K562 (cell line): ENCODE measurements around the gene CCR6. TPM values are rescaled to one million over a fixed set of nuclear protein-coding genes. Genes with fewer than 3 reads are reported as not detected.

Experiments used
- ATAC-seq: fragments of 200-7000 bp; cut with Tn5 transposase; 3 replicates; pipeline ENCODE4 v1.9.1; 2020; ENCODE audit warnings: moderate library complexity
- BruUV-seq: library from RNA; stranded (reverse); fragments of 400-500 nt; replicated peaks from 2 replicates; lab custom pipeline; 2021; lab: Mats Ljungman, UMichigan
- CTCF ChIA-PET: fragments of 300-600 bp; formaldehyde crosslinking; extraction: SDS; loops from one replicate; lab custom pipeline; 2021; ENCODE audit warnings: low intra/inter-chr PET ratio; lab: Yijun Ruan, JAX
- POLR2A ChIA-PET: fragments of 300-600, 350-650 bp; sonication (Branson Sonifier 250); formaldehyde crosslinking; extraction: SDS; loops from one replicate; lab custom pipeline; 2021; ENCODE audit warnings: antibody characterized with exemption, inconsistent platforms; lab: Yijun Ruan, JAX
- DNase-seq, 4 experiments: peaks; one replicate each; pipeline versions ENCODE4 v3.0.0 to v3.0.0-alpha.2; 2011 to 2018; ENCODE audit warnings: low spot score in 3 of 4, mixed read lengths in 3 of 4; ENCODE audit errors: extremely low read depth in 1 of 4
- FAIRE-seq: peaks from 2 replicates; lab custom pipeline; 2011; peaks lifted over from hg19 to GRCh38; lab: Jason Lieb, UNC
- H2AFZ ChIP-seq: 2 replicates; pipeline ENCODE4 v1.6.0; 2011; ENCODE audit warnings: low read depth, low read length, control low read depth, inconsistent platforms
- H3K27ac ChIP-seq: fragments of 200-600 bp; 3 replicates; pipeline ENCODE4 v1.8.0; 2011; ENCODE audit warnings: low read depth, mild to moderate bottlenecking, control low read depth, inconsistent platforms, low read length, moderate library complexity, mixed read lengths; ENCODE audit errors: extremely low read depth
- H3K27me3 ChIP-seq, 2 experiments: fragments of 300-600 bp in 1 of 2; 2 replicates in 1 of 2; 3 replicates in 1 of 2; pipeline versions ENCODE4 v1.6.0 to v1.8.0; 2011; ENCODE audit warnings: inconsistent platforms in 2 of 2, low read length in 2 of 2, mild to moderate bottlenecking in 1 of 2, mixed read lengths in 1 of 2, moderate library complexity in 1 of 2; ENCODE audit not compliant: control insufficient read depth in 2 of 2, insufficient read depth in 2 of 2
- H3K36me3 ChIP-seq: fragments of 300-600 bp; 3 replicates; pipeline ENCODE4 v1.8.0; 2011; ENCODE audit warnings: mild to moderate bottlenecking, low read length, inconsistent platforms; ENCODE audit not compliant: control insufficient read depth, insufficient read depth
- H3K4me1 ChIP-seq, 2 experiments: fragments of 200-600 bp in 1 of 2; replicated peaks in 1 of 2; 2 replicates in 1 of 2; 3 replicates in 1 of 2; pipeline versions ENCODE4 v1.5.1 to v1.8.0; 2011; ENCODE audit warnings: inconsistent platforms in 2 of 2, low read length in 2 of 2, mild to moderate bottlenecking in 1 of 2, mixed read lengths in 1 of 2, moderate library complexity in 1 of 2; ENCODE audit not compliant: control insufficient read depth in 2 of 2, insufficient read depth in 2 of 2
- H3K4me2 ChIP-seq: 2 replicates; pipeline ENCODE4 v1.6.1; 2011; ENCODE audit warnings: low read length, control low read depth, inconsistent platforms, mixed read lengths; ENCODE audit not compliant: insufficient read depth
- H3K4me3 ChIP-seq: fragments of 200-600 bp; sonication (generic), shearing (Covaris generic); 2 replicates; pipeline ENCODE4 v1.5.1; 2016; ENCODE audit warnings: control low read depth, inconsistent platforms
- H3K79me2 ChIP-seq: fragments of 200-600 bp; 3 replicates; pipeline ENCODE4 v1.8.0; 2011; ENCODE audit warnings: low read length, inconsistent platforms; ENCODE audit not compliant: control insufficient read depth, insufficient read depth
- H3K9ac ChIP-seq, 2 experiments: 2 replicates each; pipeline versions ENCODE4 v1.6.0 to v1.6.1; 2011; ENCODE audit warnings: low read depth in 2 of 2, low read length in 2 of 2, control low read depth in 1 of 2, inconsistent platforms in 1 of 2, mild to moderate bottlenecking in 1 of 2, mixed read lengths in 1 of 2; ENCODE audit not compliant: insufficient read depth in 1 of 2
- H3K9me1 ChIP-seq: one replicate; pipeline ENCODE4 v1.6.0; 2011; ENCODE audit warnings: inconsistent platforms, mild to moderate bottlenecking, low read length, moderate library complexity; ENCODE audit not compliant: control insufficient read depth, insufficient read depth
- H3K9me3 ChIP-seq: replicated peaks from 2 replicates; pipeline ENCODE4 v1.5.1; 2011; ENCODE audit warnings: low read depth, low read length, inconsistent platforms; ENCODE audit not compliant: control insufficient read depth, insufficient read depth
- H4K20me1 ChIP-seq: replicated peaks from 2 replicates; pipeline ENCODE4 v1.6.1; 2011; ENCODE audit warnings: low read length, inconsistent platforms, mixed read lengths; ENCODE audit not compliant: control insufficient read depth, insufficient read depth
- ASH1L ChIP-seq: fragments of 450-650 bp; IDR thresholded peaks from 2 replicates; pipeline ENCODE4 v1.6.1; 2018; ENCODE audit warnings: borderline replicate concordance, mild to moderate bottlenecking, low read depth; ENCODE audit not compliant: partially characterized antibody
- BRD9 ChIP-seq: fragments of 450-650 bp; IDR thresholded peaks from 2 replicates; pipeline ENCODE4 v1.6.1; 2018; ENCODE audit warnings: low read depth; ENCODE audit not compliant: partially characterized antibody
- CTBP1 ChIP-seq: fragments of 450-650 bp; IDR thresholded peaks from 2 replicates; pipeline ENCODE4 v1.6.1; 2016; ENCODE audit warnings: borderline replicate concordance
- HSF4 ChIP-seq: fragments of 250-450 bp; sonication (Bioruptor Pico); IDR thresholded peaks from 2 replicates; pipeline ENCODE4 v2.1.2; 2022; ENCODE audit warnings: mild to moderate bottlenecking, moderate library complexity, borderline replicate concordance
- SAP30 ChIP-seq: fragments of 200-600 bp; sonication (generic); IDR thresholded peaks from 2 replicates; pipeline ENCODE4 v1.6.1; 2012; ENCODE audit warnings: borderline replicate concordance, low read depth, mild to moderate bottlenecking, moderate library complexity, low read length, control low read depth, inconsistent platforms; ENCODE audit not compliant: insufficient read depth, poor library complexity, severe bottlenecking
- ZNF445 ChIP-seq: fragments of 250-450 bp; sonication (Bioruptor Pico); IDR thresholded peaks from 2 replicates; pipeline ENCODE4 v1.4.0; 2020; ENCODE audit warnings: low read depth, mild to moderate bottlenecking, moderate library complexity
- WGBS: fragments of 100-300 bp; shearing (Covaris generic); methylation state at CpG from one replicate; pipeline ENCODE4 v1.1.6; 2016; ENCODE audit warnings: low coverage, mixed read lengths; ENCODE audit not compliant: insufficient coverage; ENCODE audit errors: missing lambda C conversion rate; 5-methylcytosine and 5-hydroxymethylcytosine counted together
- in situ Hi-C: fragments of 300-500 bp; cut with MboI; formaldehyde crosslinking; loops from 4 replicates; pipeline ENCODE4 v1.15.0; 2018; ENCODE audit warnings: inconsistent platforms, mixed read lengths
- intact Hi-C: fragments of 100-400 bp; cut with micrococcal nuclease; formaldehyde crosslinking; loops from 2 replicates; pipeline ENCODE4 v1.14.2; 2022
- polyA plus RNA-seq, 8 experiments: library from polyadenylated mRNA; depleted of rRNA in 4 of 8; stranded (reverse) in 5 of 8; unstranded in 3 of 8; fragments of >200 nt; fragmentation: Nextera tagmentation in 2 of 8; fragmentation: Illumina TruSeq in 1 of 8; extraction: Ambion mirVana in 2 of 8; extraction: Trizol in 1 of 8; gene quantifications; 2 replicates each; pipeline versions ENCODE4 v1.2.1 to v1.2.3, GENCODE V29; 2011 to 2014; ENCODE audit warnings: inconsistent platforms in 1 of 8, missing spikeins in 1 of 8
- total RNA-seq, 7 experiments: library from RNA; depleted of rRNA in 6 of 7; stranded (reverse); fragments of >200 nt in 6 of 7; fragmentation: Illumina TruSeq in 2 of 7; extraction: Trizol in 2 of 7; gene quantifications; 2 replicates each; pipeline versions ENCODE4 v1.2.1 to v1.2.3, GENCODE V29; 2011 to 2021; ENCODE audit warnings: low replicate concordance in 1 of 7
- TF ChIP-seq, protein P1 (sequence below): fragments of 450-650 bp; formaldehyde crosslinking; IDR thresholded peaks from 2 replicates; pipeline ENCODE4 v1.4.0; 2020; ENCODE audit warnings: mild to moderate bottlenecking, moderate library complexity
- TF ChIP-seq, protein P2 (sequence below): fragments of 450-650 bp; IDR thresholded peaks from 2 replicates; pipeline ENCODE4 v1.6.1; 2016; ENCODE audit warnings: mild to moderate bottlenecking, moderate library complexity

Gene CCR6
- total and polyA plus RNA-seq, 9 of the 15 experiments (the other 6 are each of a cell fraction or from before 2014, with no cell fraction given): not detected

DNA sequence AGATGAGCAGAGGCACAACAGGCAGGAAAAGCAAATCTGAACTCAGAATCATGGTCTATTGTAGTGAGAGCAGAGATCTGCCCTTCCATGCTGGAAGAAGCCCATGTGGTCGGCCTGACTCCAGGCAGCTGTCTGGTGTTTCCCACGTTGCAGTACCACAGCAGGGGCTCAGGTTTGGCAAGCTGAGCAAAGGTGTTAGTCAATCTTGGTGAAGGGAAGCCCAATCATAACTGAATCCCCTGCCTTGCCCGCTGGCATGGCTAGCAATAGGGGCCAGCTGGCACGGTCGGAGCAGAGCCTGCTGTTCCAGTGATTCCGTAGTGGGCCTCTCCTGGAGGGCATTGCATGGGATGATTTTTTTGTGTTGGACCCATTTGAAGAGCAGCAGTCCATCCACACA lies 17.8 kb upstream of the CCR6 start (continued):
- no peak for TF ChIP-seq SAP30

DNA sequence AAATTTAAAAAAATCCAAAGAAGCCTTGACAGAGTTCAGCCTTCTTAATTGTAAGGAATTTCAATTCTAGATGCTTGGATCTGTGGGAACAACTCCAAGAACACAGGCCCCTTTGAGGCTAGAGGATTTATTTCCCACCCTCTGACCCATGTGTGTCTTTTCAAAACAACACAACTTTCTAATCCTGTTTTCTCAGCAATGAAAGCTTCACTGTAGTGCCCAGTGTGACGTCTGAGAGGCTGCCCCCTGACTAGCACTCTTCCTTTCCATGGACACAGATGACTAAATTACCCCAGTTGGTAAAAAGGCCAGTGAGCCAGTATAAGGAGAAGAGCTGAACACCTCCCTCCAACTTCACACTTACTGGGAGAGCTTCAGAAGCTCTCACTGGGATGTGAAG lies 16.5 kb upstream of the CCR6 start:
- Histone ChIP-seq H3K9me1 (no peaks in the 10 kb centered on the region), H3K4me2 (no peak overlapping the region), H4K20me1 (no peaks in the 10 kb centered on the region; the same call in 1 of the 2 replicates), H3K36me3 (no peaks in the 10 kb centered on the region), H3K79me2 (no peaks in the 10 kb centered on the region), H3K4me3 (no peak overlapping the region), H3K27ac (no peak overlapping the region), H3K27me3 (peaks cover 22 to 47% of the 10 kb centered on the region in 2 experiments), H2AFZ (no peak overlapping the region), H3K9ac (no peak overlapping the region), H3K4me1 (no peaks in the 10 kb centered on the region), H3K9me3 (no peaks in the 10 kb centered on the region)
- BruUV-seq: no TSS peak
- FAIRE-seq (no peak), DNase-seq (no peak), ATAC-seq (no peak)
- intact Hi-C loops: no loop called here
- CTCF ChIA-PET: no interaction called here
- POLR2A ChIA-PET: no interaction called here
- WGBS: 0% methylated on average over 1 of the region's 1 CpG
- in situ Hi-C loops: no loop called here
- TF ChIP-seq HSF4 (CRISPR knock-in tag): no peak
- TF ChIP-seq ASH1L: no peak
- TF ChIP-seq, protein P1, sequence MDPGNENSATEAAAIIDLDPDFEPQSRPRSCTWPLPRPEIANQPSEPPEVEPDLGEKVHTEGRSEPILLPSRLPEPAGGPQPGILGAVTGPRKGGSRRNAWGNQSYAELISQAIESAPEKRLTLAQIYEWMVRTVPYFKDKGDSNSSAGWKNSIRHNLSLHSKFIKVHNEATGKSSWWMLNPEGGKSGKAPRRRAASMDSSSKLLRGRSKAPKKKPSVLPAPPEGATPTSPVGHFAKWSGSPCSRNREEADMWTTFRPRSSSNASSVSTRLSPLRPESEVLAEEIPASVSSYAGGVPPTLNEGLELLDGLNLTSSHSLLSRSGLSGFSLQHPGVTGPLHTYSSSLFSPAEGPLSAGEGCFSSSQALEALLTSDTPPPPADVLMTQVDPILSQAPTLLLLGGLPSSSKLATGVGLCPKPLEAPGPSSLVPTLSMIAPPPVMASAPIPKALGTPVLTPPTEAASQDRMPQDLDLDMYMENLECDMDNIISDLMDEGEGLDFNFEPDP: no peak
- TF ChIP-seq BRD9: no peak
- TF ChIP-seq CTBP1: no peak
- no peak for TF ChIP-seq ZNF445 (CRISPR knock-in tag)
- TF ChIP-seq, protein P2, sequence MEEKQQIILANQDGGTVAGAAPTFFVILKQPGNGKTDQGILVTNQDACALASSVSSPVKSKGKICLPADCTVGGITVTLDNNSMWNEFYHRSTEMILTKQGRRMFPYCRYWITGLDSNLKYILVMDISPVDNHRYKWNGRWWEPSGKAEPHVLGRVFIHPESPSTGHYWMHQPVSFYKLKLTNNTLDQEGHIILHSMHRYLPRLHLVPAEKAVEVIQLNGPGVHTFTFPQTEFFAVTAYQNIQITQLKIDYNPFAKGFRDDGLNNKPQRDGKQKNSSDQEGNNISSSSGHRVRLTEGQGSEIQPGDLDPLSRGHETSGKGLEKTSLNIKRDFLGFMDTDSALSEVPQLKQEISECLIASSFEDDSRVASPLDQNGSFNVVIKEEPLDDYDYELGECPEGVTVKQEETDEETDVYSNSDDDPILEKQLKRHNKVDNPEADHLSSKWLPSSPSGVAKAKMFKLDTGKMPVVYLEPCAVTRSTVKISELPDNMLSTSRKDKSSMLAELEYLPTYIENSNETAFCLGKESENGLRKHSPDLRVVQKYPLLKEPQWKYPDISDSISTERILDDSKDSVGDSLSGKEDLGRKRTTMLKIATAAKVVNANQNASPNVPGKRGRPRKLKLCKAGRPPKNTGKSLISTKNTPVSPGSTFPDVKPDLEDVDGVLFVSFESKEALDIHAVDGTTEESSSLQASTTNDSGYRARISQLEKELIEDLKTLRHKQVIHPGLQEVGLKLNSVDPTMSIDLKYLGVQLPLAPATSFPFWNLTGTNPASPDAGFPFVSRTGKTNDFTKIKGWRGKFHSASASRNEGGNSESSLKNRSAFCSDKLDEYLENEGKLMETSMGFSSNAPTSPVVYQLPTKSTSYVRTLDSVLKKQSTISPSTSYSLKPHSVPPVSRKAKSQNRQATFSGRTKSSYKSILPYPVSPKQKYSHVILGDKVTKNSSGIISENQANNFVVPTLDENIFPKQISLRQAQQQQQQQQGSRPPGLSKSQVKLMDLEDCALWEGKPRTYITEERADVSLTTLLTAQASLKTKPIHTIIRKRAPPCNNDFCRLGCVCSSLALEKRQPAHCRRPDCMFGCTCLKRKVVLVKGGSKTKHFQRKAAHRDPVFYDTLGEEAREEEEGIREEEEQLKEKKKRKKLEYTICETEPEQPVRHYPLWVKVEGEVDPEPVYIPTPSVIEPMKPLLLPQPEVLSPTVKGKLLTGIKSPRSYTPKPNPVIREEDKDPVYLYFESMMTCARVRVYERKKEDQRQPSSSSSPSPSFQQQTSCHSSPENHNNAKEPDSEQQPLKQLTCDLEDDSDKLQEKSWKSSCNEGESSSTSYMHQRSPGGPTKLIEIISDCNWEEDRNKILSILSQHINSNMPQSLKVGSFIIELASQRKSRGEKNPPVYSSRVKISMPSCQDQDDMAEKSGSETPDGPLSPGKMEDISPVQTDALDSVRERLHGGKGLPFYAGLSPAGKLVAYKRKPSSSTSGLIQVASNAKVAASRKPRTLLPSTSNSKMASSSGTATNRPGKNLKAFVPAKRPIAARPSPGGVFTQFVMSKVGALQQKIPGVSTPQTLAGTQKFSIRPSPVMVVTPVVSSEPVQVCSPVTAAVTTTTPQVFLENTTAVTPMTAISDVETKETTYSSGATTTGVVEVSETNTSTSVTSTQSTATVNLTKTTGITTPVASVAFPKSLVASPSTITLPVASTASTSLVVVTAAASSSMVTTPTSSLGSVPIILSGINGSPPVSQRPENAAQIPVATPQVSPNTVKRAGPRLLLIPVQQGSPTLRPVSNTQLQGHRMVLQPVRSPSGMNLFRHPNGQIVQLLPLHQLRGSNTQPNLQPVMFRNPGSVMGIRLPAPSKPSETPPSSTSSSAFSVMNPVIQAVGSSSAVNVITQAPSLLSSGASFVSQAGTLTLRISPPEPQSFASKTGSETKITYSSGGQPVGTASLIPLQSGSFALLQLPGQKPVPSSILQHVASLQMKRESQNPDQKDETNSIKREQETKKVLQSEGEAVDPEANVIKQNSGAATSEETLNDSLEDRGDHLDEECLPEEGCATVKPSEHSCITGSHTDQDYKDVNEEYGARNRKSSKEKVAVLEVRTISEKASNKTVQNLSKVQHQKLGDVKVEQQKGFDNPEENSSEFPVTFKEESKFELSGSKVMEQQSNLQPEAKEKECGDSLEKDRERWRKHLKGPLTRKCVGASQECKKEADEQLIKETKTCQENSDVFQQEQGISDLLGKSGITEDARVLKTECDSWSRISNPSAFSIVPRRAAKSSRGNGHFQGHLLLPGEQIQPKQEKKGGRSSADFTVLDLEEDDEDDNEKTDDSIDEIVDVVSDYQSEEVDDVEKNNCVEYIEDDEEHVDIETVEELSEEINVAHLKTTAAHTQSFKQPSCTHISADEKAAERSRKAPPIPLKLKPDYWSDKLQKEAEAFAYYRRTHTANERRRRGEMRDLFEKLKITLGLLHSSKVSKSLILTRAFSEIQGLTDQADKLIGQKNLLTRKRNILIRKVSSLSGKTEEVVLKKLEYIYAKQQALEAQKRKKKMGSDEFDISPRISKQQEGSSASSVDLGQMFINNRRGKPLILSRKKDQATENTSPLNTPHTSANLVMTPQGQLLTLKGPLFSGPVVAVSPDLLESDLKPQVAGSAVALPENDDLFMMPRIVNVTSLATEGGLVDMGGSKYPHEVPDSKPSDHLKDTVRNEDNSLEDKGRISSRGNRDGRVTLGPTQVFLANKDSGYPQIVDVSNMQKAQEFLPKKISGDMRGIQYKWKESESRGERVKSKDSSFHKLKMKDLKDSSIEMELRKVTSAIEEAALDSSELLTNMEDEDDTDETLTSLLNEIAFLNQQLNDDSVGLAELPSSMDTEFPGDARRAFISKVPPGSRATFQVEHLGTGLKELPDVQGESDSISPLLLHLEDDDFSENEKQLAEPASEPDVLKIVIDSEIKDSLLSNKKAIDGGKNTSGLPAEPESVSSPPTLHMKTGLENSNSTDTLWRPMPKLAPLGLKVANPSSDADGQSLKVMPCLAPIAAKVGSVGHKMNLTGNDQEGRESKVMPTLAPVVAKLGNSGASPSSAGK: no peak
